ENCODE measurements around the gene BBS9.

GRCh38 chr7:33466203-33466602 lies 336.8 kb downstream of the BBS9 start:
- TF ChIP-seq, protein P1, sequence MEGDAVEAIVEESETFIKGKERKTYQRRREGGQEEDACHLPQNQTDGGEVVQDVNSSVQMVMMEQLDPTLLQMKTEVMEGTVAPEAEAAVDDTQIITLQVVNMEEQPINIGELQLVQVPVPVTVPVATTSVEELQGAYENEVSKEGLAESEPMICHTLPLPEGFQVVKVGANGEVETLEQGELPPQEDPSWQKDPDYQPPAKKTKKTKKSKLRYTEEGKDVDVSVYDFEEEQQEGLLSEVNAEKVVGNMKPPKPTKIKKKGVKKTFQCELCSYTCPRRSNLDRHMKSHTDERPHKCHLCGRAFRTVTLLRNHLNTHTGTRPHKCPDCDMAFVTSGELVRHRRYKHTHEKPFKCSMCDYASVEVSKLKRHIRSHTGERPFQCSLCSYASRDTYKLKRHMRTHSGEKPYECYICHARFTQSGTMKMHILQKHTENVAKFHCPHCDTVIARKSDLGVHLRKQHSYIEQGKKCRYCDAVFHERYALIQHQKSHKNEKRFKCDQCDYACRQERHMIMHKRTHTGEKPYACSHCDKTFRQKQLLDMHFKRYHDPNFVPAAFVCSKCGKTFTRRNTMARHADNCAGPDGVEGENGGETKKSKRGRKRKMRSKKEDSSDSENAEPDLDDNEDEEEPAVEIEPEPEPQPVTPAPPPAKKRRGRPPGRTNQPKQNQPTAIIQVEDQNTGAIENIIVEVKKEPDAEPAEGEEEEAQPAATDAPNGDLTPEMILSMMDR (IDR thresholded peaks at IDR 0.05) = no peak
- no peak for TF ChIP-seq POLR2A (IDR thresholded peaks at IDR 0.05)
